ENCODE results near the gene YPEL1. TPM values are rescaled to one million over a fixed set of nuclear protein-coding genes. Genes with fewer than 3 reads are reported as not detected.

Gene YPEL1
- total RNA-seq, 4 donors from 2014 or later = 6.3 to 43.1 (median 16.5) TPM

GRCh38 chr22:21741059-21741458 is 5.5 kb upstream of the YPEL1 start:
- Histone ChIP-seq H3K27ac (no peak overlapping the region), H3K4me3 (no peak overlapping the region), H3K4me1 (peaks cover 0 to 5% (median 0%) of the 10 kb centered on the region in 4 donors), H3K9me3 (no peaks in the 10 kb centered on the region), H3K27me3 (no peaks in the 10 kb centered on the region), H3K36me3 (no peaks in the 10 kb centered on the region)
- no peak for DNase-seq (ENCODE audit: low spot score in 2 of 2)
- 84 to 91% methylated on average over 8 to 10 of the region's 10 CpGs for WGBS, 2 donors
- no peak for TF ChIP-seq POLR2A (IDR thresholded peaks at IDR 0.05)
- TF ChIP-seq CTCF (IDR thresholded peaks at IDR 0.05) = no peak
- no peak for TF ChIP-seq EP300 (IDR thresholded peaks at IDR 0.05)

- DNase-seq (ENCODE audit: low spot score in 2 of 2) = no peak
- H3K4me1 ChIP-seq = peaks cover 0 to 7% (median 1%) of the 10 kb centered on the region in 4 donors
- H3K36me3 ChIP-seq = no peaks in the 10 kb centered on the region
- H3K4me3 ChIP-seq = no peak overlapping the region
- H3K27ac ChIP-seq = no peak overlapping the region
- 89 to 91% methylated on average over 5 of the region's 5 CpGs for WGBS, 2 donors
- H3K9me3 ChIP-seq = no peaks in the 10 kb centered on the region
- no peaks in the 10 kb centered on the region for H3K27me3 ChIP-seq
- no peak for TF ChIP-seq CTCF (IDR thresholded peaks at IDR 0.05)
- TF ChIP-seq EP300 (IDR thresholded peaks at IDR 0.05) = no peak
- no peak for TF ChIP-seq POLR2A (IDR thresholded peaks at IDR 0.05)
These were observed 4.3 kb upstream of the YPEL1 start for GRCh38 chr22:21739828-21740377.

- Histone ChIP-seq H3K4me3 (no peak overlapping the region), H3K27ac (no peak overlapping the region), H3K36me3 (no peaks in the 10 kb centered on the region), H3K4me1 (peaks cover 0 to 17% (median 10%) of the 10 kb centered on the region in 4 donors), H3K9me3 (no peaks in the 10 kb centered on the region), H3K27me3 (no peaks in the 10 kb centered on the region)
- WGBS, 2 donors = 60 to 67% methylated on average over 7 of the region's 7 CpGs
- DNase-seq (ENCODE audit: low spot score in 2 of 2) = no peak
- TF ChIP-seq EP300 (IDR thresholded peaks at IDR 0.05) = no peak
- TF ChIP-seq POLR2A (IDR thresholded peaks at IDR 0.05) = no peak
- TF ChIP-seq CTCF (IDR thresholded peaks at IDR 0.05) = no peak
These were observed 3.4 kb upstream of the YPEL1 start for GRCh38 chr22:21738966-21739365.

GRCh38 chr22:21738081-21738480 is 2.5 kb upstream of the YPEL1 start:
- no peaks in the 10 kb centered on the region for H3K27me3 ChIP-seq
- H3K4me3 ChIP-seq = no peak overlapping the region
- no peak for DNase-seq (ENCODE audit: low spot score in 2 of 2)
- H3K36me3 ChIP-seq = no peaks in the 10 kb centered on the region
- H3K9me3 ChIP-seq = no peaks in the 10 kb centered on the region
- no peak overlapping the region for H3K27ac ChIP-seq
- WGBS, 2 donors = 87 to 88% methylated on average over 8 of the region's 8 CpGs
- TF ChIP-seq CTCF (IDR thresholded peaks at IDR 0.05) (no peak), POLR2A (IDR thresholded peaks at IDR 0.05) (no peak), EP300 (IDR thresholded peaks at IDR 0.05) (no peak)
- H3K4me1 ChIP-seq = peaks cover 0 to 18% (median 11%) of the 10 kb centered on the region in 4 donors

- TF ChIP-seq EP300 (IDR thresholded peaks at IDR 0.05) (no peak), POLR2A (IDR thresholded peaks at IDR 0.05) (no peak), CTCF (IDR thresholded peaks at IDR 0.05) (no peak)
- no peak overlapping the region for H3K27ac ChIP-seq
- H3K4me3 ChIP-seq = no peak overlapping the region
- no peaks in the 10 kb centered on the region for H3K36me3 ChIP-seq
- no peak for DNase-seq (ENCODE audit: low spot score in 2 of 2)
- peaks cover 0 to 18% (median 11%) of the 10 kb centered on the region in 4 donors for H3K4me1 ChIP-seq
- no peaks in the 10 kb centered on the region for H3K9me3 ChIP-seq
- H3K27me3 ChIP-seq = no peaks in the 10 kb centered on the region
- WGBS, 2 donors = 83 to 84% methylated on average over 9 of the region's 9 CpGs
These were observed 1.4 kb upstream of the YPEL1 start for GRCh38 chr22:21736948-21737347.
